Measurements from ENCODE around the gene IMPDH1. TPM values are rescaled to one million over a fixed set of nuclear protein-coding genes. Genes with fewer than 3 reads are reported as not detected.

The IMPDH1 gene
- total RNA-seq, 2 experiments from 2014 or later = 70.4 to 72.3 TPM

- Mint-ChIP-seq H3K27ac (no peak overlapping the region), H3K9me3 (no peaks in the 10 kb centered on the region), H3K36me3 (ENCODE audit: low read depth) (peaks cover 3% of the 10 kb centered on the region), H3K4me3 (no peak overlapping the region), H3K27me3 (peaks cover 10% of the 10 kb centered on the region), H3K4me1 (peaks cover 18% of the 10 kb centered on the region)
- no peak for DNase-seq
- POLR2A ChIA-PET = no interaction called here
- CTCF ChIA-PET = interaction anchor here (3.0 kb wide), 1 partner anchor 24 kb away, joined by 20 read pairs; no protein-coding TSS in a partner anchor
Measured at GRCh38 chr7:128450409-128450808, 40.6 kb upstream of the IMPDH1 start.

- DNase-seq = no peak
- H3K4me3 Mint-ChIP-seq = no peak overlapping the region
- ChIA-PET CTCF (interaction anchor here (0.9 to 3.0 kb wide), 4 partner anchors 11 to 359 kb away, joined by 3 to 20 read pairs (median 3); no protein-coding TSS in a partner anchor), POLR2A (no interaction called here)
- no peaks in the 10 kb centered on the region for H3K9me3 Mint-ChIP-seq
- no peak overlapping the region for H3K27ac Mint-ChIP-seq
- peaks cover 17% of the 10 kb centered on the region for H3K4me1 Mint-ChIP-seq
- peaks cover 3% of the 10 kb centered on the region for H3K36me3 Mint-ChIP-seq (ENCODE audit: low read depth)
- peaks cover 10% of the 10 kb centered on the region for H3K27me3 Mint-ChIP-seq
Measured at GRCh38 chr7:128448751-128449302, 39.0 kb upstream of the IMPDH1 start.

GRCh38 chr7:128447941-128448564 is 38.3 kb upstream of the IMPDH1 start:
- Mint-ChIP-seq H3K36me3 (ENCODE audit: low read depth) (peaks cover 3% of the 10 kb centered on the region), H3K4me3 (no peak overlapping the region), H3K9me3 (no peaks in the 10 kb centered on the region), H3K27me3 (peaks cover 10% of the 10 kb centered on the region), H3K4me1 (peaks cover 17% of the 10 kb centered on the region), H3K27ac (peak overlapping the region; percentile 19)
- CTCF ChIA-PET = interaction anchor here (0.9 to 3.0 kb wide), 5 partner anchors 11 to 360 kb away, joined by 3 to 20 read pairs (median 3); no protein-coding TSS in a partner anchor
- POLR2A ChIA-PET = no interaction called here
- DNase-seq = no peak

- POLR2A ChIA-PET = interaction anchor here (0.6 kb wide), 1 partner anchor 558 kb away, joined by 5 read pairs; no protein-coding TSS in a partner anchor
Measured at GRCh38 chr7:128446306-128446705, 36.5 kb upstream of the IMPDH1 start.

GRCh38 chr7:128443831-128444600 is 34.2 kb upstream of the IMPDH1 start:
- peaks cover 7% of the 10 kb centered on the region for H3K4me1 Mint-ChIP-seq
- no peaks in the 10 kb centered on the region for H3K36me3 Mint-ChIP-seq (ENCODE audit: low read depth)
- no peak overlapping the region for H3K27ac Mint-ChIP-seq
- no peaks in the 10 kb centered on the region for H3K27me3 Mint-ChIP-seq
- H3K4me3 Mint-ChIP-seq = no peak overlapping the region
- no peaks in the 10 kb centered on the region for H3K9me3 Mint-ChIP-seq
- POLR2A ChIA-PET = interaction anchor here (1.0 kb wide), 1 partner anchor 16 kb away, joined by 3 read pairs; no protein-coding TSS in a partner anchor
- CTCF ChIA-PET = interaction anchor here (0.6 to 3.3 kb wide), 8 partner anchors 10 to 836 kb away, joined by 3 to 15 read pairs (median 6); partner anchors contain the start of gene HILPDA
- no peak for DNase-seq

More at GRCh38 chr7:128446306-128446705, 36.5 kb upstream of the IMPDH1 start:
- H3K27ac Mint-ChIP-seq = no peak overlapping the region
- no peak overlapping the region for H3K4me3 Mint-ChIP-seq
- H3K27me3 Mint-ChIP-seq = peaks cover under 1% of the 10 kb centered on the region
- peaks cover 8% of the 10 kb centered on the region for H3K4me1 Mint-ChIP-seq
- DNase-seq = no peak
- CTCF ChIA-PET = interaction anchor here (0.9 to 1.5 kb wide), 3 partner anchors 9 to 17 kb away, joined by 3 to 6 read pairs (median 5); partner anchors contain the start of gene HILPDA
- peaks cover 3% of the 10 kb centered on the region for H3K36me3 Mint-ChIP-seq (ENCODE audit: low read depth)
- H3K9me3 Mint-ChIP-seq = no peaks in the 10 kb centered on the region

GRCh38 chr7:128442356-128442755 is 32.6 kb upstream of the IMPDH1 start:
- no peaks in the 10 kb centered on the region for H3K36me3 Mint-ChIP-seq (ENCODE audit: low read depth)
- H3K27ac Mint-ChIP-seq = no peak overlapping the region
- no peaks in the 10 kb centered on the region for H3K27me3 Mint-ChIP-seq
- ChIA-PET CTCF (interaction anchor here (0.8 to 3.3 kb wide), 5 partner anchors 13 to 26 kb away, joined by 3 to 21 read pairs (median 6); partner anchors contain the start of gene HILPDA), POLR2A (no interaction called here)
- peaks cover 6% of the 10 kb centered on the region for H3K4me1 Mint-ChIP-seq
- no peak for DNase-seq
- H3K9me3 Mint-ChIP-seq = no peaks in the 10 kb centered on the region
- no peak overlapping the region for H3K4me3 Mint-ChIP-seq

- no peak for DNase-seq
- H3K9me3 Mint-ChIP-seq = no peaks in the 10 kb centered on the region
- peaks cover 14% of the 10 kb centered on the region for H3K27me3 Mint-ChIP-seq
- H3K4me3 Mint-ChIP-seq = no peak overlapping the region
- no peaks in the 10 kb centered on the region for H3K4me1 Mint-ChIP-seq
- ChIA-PET CTCF (interaction anchor here (0.7 to 0.8 kb wide), 2 partner anchors 11 to 15 kb away, joined by 3 to 4 read pairs; no protein-coding TSS in a partner anchor), POLR2A (no interaction called here)
- no peak overlapping the region for H3K27ac Mint-ChIP-seq
- no peaks in the 10 kb centered on the region for H3K36me3 Mint-ChIP-seq (ENCODE audit: low read depth)
Measured at GRCh38 chr7:128437426-128438332, 27.9 kb upstream of the IMPDH1 start.

GRCh38 chr7:128435327-128435686 is 25.5 kb upstream of the IMPDH1 start:
- no peaks in the 10 kb centered on the region for H3K9me3 Mint-ChIP-seq
- no peaks in the 10 kb centered on the region for H3K36me3 Mint-ChIP-seq (ENCODE audit: low read depth)
- POLR2A ChIA-PET = no interaction called here
- H3K4me3 Mint-ChIP-seq = no peak overlapping the region
- H3K27ac Mint-ChIP-seq = no peak overlapping the region
- H3K4me1 Mint-ChIP-seq = no peaks in the 10 kb centered on the region
- CTCF ChIA-PET = interaction anchor here (1.3 to 1.8 kb wide), 4 partner anchors 9 to 20 kb away, joined by 4 to 5 read pairs (median 4); partner anchors contain the start of gene HILPDA
- peaks cover 14% of the 10 kb centered on the region for H3K27me3 Mint-ChIP-seq
- no peak for DNase-seq

GRCh38 chr7:128434413-128435326 is 24.9 kb upstream of the IMPDH1 start:
- peaks cover 14% of the 10 kb centered on the region for H3K27me3 Mint-ChIP-seq
- H3K9me3 Mint-ChIP-seq = no peaks in the 10 kb centered on the region
- no peak for DNase-seq
- H3K36me3 Mint-ChIP-seq (ENCODE audit: low read depth) = no peaks in the 10 kb centered on the region
- H3K27ac Mint-ChIP-seq = no peak overlapping the region
- H3K4me3 Mint-ChIP-seq = no peak overlapping the region
- ChIA-PET CTCF (interaction anchor here (0.8 to 1.8 kb wide), 5 partner anchors 8 to 40 kb away, joined by 3 to 5 read pairs (median 4); no protein-coding TSS in a partner anchor), POLR2A (no interaction called here)
- peaks cover under 1% of the 10 kb centered on the region for H3K4me1 Mint-ChIP-seq

GRCh38 chr7:128431754-128432153 is 22.0 kb upstream of the IMPDH1 start:
- Mint-ChIP-seq H3K4me3 (no peak overlapping the region), H3K36me3 (ENCODE audit: low read depth) (no peaks in the 10 kb centered on the region), H3K9me3 (no peaks in the 10 kb centered on the region), H3K27ac (no peak overlapping the region), H3K27me3 (peaks cover 21% of the 10 kb centered on the region), H3K4me1 (peaks cover 4% of the 10 kb centered on the region)
- POLR2A ChIA-PET = interaction anchor here (0.6 kb wide), 1 partner anchor 28 kb away, joined by 3 read pairs; no protein-coding TSS in a partner anchor
- DNase-seq = no peak
- CTCF ChIA-PET = interaction anchor here (0.5 to 10.0 kb wide), 4 partner anchors 9 to 29 kb away, joined by 4 to 116 read pairs (median 6); partner anchors contain the start of gene HILPDA

- Mint-ChIP-seq H3K36me3 (ENCODE audit: low read depth) (no peaks in the 10 kb centered on the region), H3K27ac (no peak overlapping the region), H3K4me1 (peaks cover 4% of the 10 kb centered on the region), H3K27me3 (peaks cover 21% of the 10 kb centered on the region), H3K4me3 (no peak overlapping the region), H3K9me3 (no peaks in the 10 kb centered on the region)
- CTCF ChIA-PET = interaction anchor here (0.5 to 10.0 kb wide), 4 partner anchors 8 to 30 kb away, joined by 4 to 116 read pairs (median 6); partner anchors contain the start of gene HILPDA
- DNase-seq = no peak
- POLR2A ChIA-PET = interaction anchor here (0.6 kb wide), 1 partner anchor 28 kb away, joined by 3 read pairs; no protein-coding TSS in a partner anchor
Measured at GRCh38 chr7:128431221-128431620, 21.4 kb upstream of the IMPDH1 start.

All from activated CD4-positive, alpha-beta T cell treated with anti-CD3 and anti-CD28 coated beads, Interleukin-2, amount 10 ng/mL, durations not matched to agents 7 days and 5 days (primary cell).